GM12891 (cell line): ENCODE measurements around the gene PDLIM3.

ENCODE experiments used
- POLR2A ChIP-seq: IDR thresholded peaks from 2 replicates; pipeline ENCODE4 v1.6.1; 2011; ENCODE audit warnings: low read depth, low read length, control low read depth
- POLR2AphosphoS5 ChIP-seq: IDR thresholded peaks from 2 replicates; pipeline ENCODE4 v1.6.1; 2011; ENCODE audit warnings: low read depth, low read length, control low read depth

DNA sequence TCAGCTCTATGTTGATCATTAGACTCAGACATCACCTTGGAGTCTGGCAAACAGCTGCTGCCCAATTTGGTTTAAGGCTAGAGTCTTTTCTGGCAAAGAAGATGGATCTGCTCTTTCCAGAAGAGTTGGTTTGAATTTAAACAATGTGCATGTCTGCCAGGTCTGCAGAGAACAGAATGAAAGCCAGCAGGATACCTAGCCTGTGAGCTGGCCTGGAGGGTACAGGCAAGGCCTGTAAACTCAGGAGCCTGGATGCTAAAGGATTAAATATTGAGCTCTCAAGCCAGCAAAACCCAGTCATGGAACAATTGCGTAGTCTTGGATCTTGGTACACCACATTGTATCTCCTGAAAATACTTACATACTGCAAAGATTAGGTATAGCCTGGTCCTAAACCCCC lies 15.6 kb upstream of the PDLIM3 start:
- no peak for TF ChIP-seq POLR2A
- no peak for TF ChIP-seq POLR2AphosphoS5
